Activated CD4-positive, alpha-beta T cell treated with anti-CD3 and anti-CD28 coated beads, Interleukin-2, amount 10 ng/mL, durations not matched to agents 7 days and 5 days (primary cell): ENCODE measurements around the gene EIF2AK3. TPM values are rescaled to one million over a fixed set of nuclear protein-coding genes. Genes with fewer than 3 reads are reported as not detected.

ENCODE experiments used
- total RNA-seq, 2 experiments: library from RNA; stranded (reverse); gene quantifications; one replicate each; pipeline ENCODE4 v1.2.3, GENCODE V29; 2021

EIF2AK3 gene
- total RNA-seq, 2 experiments from 2014 or later, result 20.2 to 26.0 TPM

Other genes starting within 250 kb of the EIF2AK3 start
- gene FOXI3, start 174.8 kb downstream of the EIF2AK3 start, total RNA-seq, result not detected
- 10 to 100 TPM; 34.3 to 41.6 TPM for gene RPIA, start 64.2 kb upstream of the EIF2AK3 start, total RNA-seq